Hematopoietic multipotent progenitor cell treated with erythropoietin and hydrocortisone succinate and interleukin-3 and kit ligand, for 15 days (in vitro differentiated cells): ENCODE measurements around the gene ADAM23.

Source experiments
- DNase-seq: peaks from one replicate; pipeline ENCODE4 v3.0.0-alpha.2; 2015; ENCODE audit warnings: low spot score

The ADAM23 gene

GRCh38 chr2:206442474-206442832 lies 879 bp upstream of the ADAM23 start:
- no peak for DNase-seq

DNA sequence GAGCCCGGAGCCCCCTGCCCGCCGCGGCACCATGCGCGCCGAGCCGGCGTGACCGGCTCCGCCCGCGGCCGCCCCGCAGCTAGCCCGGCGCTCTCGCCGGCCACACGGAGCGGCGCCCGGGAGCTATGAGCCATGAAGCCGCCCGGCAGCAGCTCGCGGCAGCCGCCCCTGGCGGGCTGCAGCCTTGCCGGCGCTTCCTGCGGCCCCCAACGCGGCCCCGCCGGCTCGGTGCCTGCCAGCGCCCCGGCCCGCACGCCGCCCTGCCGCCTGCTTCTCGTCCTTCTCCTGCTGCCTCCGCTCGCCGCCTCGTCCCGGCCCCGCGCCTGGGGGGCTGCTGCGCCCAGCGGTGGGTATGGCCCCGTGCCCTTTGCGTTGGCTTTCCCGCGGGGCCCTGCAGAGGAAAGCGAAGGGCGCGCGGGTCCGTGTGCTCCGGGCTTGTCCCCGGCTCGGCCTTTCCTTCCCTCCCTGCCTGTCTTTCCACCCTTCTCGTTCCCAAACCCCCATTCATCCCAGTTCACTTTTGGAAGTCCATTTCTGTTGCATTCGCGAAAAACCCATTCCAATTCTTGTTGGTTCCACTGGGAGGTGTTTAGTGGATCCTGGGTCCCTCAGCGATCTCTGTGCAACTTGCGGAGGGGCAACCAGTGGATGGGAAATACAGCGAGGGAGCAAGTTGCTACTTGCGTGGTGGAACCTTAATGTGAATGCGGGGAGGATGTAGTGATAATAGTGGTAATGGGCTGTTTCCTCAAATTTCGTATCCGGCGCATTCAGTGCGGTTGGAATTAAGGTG lies 599 bp downstream of the ADAM23 start:
- DNase-seq = no peak

- no peak for DNase-seq
These were observed 2.6 kb downstream of the ADAM23 start for GRCh38 chr2:206445948-206446347.

- DNase-seq = no peak
These were observed 8.9 kb downstream of the ADAM23 start for GRCh38 chr2:206452242-206452641.

DNA sequence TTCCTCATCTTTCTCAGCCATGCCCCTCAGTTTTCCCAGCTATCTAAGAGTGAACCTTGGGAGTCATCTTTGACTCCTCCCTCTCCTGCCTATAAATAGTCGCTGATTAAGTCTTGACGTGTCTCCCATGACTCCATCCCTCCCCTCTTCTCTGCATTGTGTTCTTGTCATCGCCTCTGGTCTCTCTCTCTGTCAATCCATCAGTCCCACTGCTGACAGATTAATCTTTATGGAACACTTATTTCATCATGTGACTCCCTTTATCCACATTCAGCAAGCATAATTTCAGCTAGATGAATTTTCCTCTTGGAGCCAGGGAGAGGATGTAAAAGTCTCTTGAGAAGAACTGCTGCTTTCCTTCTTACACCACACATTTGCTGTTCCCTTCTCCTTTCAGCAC lies 9.4 kb downstream of the ADAM23 start:
- no peak for DNase-seq

DNA sequence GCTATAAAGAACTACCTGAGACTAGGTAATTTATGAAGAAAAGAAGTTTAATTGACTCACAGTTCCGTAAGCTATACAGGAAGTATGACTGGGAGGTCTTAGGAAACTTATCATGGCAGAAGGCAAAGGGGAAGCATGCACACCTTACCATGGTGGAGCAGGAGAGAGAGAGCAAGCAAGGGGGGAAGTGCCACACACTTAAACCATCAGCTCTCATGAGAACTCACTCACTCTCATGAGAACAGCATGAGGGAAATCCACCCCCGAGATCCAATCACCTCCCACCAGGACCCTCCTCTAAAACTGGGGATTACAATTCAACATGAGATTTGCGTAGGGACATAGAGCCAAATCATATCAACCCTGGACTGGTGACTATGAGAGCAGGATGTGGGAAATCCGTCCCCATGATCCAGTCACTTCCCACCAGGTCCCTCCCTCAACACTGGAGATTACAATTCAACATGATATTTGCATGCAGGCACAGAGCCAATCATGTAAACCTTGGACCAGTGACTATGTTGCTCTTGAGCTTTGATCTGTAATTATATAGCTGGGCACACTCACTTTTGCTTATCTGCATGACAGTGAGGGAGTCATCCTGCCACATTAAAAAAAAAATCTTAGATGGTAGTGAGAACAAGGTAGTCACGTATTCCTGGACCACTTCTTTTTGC lies 12.9 kb downstream of the ADAM23 start:
- no peak for DNase-seq

GRCh38 chr2:206457188-206457634 lies 13.9 kb downstream of the ADAM23 start:
- no peak for DNase-seq

GRCh38 chr2:206462240-206462854 lies 19.0 kb downstream of the ADAM23 start:
- DNase-seq = no peak

- no peak for DNase-seq
These were observed 20.4 kb downstream of the ADAM23 start for GRCh38 chr2:206463685-206464084.

DNA sequence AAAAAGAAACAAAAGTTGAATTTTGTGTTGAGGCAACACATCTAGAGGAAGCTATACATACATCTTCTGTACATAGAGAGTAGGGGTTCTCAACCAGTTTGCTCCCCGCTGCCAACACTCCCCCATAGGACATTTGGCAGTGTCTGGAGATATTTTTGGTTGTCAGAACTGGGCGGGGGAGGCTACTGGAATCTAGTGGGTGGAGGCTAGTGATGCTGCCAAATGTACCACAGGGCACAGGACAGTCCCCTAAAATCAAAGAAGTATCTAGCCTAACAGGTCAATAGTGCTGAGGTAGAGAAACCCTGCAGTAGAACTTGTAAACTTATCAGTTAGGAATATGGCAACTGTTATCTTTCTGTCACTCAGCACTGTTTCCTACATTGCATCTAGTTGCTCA lies 21.3 kb downstream of the ADAM23 start:
- DNase-seq = no peak

DNA sequence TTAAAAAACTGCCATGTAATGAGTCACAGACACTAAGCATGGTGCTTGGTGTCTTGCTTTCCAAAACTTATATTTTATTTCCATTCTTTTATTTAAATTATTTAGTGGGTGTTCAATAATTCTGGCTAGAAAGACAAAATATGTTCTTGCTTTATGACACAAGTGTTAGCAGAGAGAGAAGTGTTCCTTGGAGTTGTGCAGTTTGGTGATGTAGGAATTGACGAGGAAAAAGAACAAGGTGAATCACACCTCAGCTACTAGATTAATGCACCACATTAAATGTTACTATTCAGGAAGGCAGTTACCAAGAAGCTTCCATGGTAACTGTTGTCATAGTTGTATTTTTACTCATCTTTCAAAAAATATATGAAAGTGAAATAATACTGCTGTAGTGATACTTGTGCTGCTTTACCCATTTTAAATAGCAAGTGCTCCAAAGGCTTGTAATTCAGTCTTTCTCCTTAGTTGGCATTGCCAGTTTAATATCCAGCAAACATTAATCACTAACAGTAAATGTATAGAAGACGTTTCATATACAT lies 28.3 kb downstream of the ADAM23 start:
- DNase-seq = no peak

- no peak for DNase-seq
These were observed 28.8 kb downstream of the ADAM23 start for GRCh38 chr2:206472094-206472493.

DNA sequence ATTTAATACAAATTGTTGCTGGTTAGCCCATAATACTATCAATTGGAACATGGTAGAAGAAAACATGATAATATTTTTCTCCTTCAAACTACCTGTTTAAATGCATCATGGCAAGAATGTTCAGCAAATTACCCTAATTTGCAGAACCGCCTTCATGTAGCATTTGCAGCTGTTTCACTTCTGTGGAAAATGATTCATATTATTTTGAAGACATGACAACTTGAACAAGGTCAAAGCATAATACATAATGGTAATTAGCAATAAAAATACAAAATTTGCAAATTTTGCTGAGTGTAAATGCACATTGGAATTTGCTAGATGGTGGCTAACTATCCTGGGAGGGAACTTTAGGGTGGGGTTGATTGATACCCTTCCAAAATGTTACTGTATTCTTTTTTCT lies 30.8 kb downstream of the ADAM23 start:
- DNase-seq = no peak

GRCh38 chr2:206477296-206477695 lies 34.0 kb downstream of the ADAM23 start:
- no peak for DNase-seq

GRCh38 chr2:206478340-206478739 lies 35.0 kb downstream of the ADAM23 start:
- DNase-seq = no peak

DNA sequence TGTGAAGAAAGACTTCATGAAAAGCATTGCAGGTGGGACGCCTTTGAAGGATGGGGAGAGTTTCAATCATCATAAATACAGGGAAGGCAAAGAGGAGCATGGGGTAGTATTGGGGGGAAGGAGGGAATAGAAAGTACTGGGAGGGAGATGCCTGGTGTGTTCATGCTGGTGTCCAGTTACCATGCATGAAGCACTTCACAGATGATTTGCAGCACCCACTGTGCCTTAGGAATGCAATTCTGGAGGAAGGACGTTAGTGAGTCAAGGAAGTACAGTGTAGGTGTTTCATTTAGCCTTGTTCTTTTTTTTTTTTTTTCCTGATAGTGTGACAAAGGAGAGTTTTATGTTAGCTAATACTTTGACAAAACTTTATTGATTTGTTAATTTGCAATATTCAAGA lies 36.8 kb downstream of the ADAM23 start:
- DNase-seq = no peak

DNA sequence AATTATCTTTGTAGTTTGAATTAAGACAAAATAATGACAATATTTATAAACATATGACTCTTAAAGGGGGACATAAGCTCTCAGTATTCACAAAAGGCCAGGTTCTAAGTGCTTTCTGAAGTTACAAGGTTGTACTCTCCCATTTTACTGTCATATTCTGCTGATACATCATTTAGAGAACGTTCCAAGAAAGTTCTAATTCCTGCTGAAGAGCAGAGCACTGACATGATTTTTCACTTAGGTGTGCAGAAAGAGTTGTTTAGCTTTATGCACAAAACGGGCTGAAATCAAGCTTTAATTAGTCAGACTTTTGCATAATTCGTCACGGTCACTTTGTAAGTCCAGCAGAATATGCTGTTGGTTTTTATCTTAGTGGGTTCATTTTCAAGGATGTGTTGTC lies 37.3 kb downstream of the ADAM23 start:
- DNase-seq = no peak

GRCh38 chr2:206481056-206481455 lies 37.7 kb downstream of the ADAM23 start:
- DNase-seq = no peak

DNA sequence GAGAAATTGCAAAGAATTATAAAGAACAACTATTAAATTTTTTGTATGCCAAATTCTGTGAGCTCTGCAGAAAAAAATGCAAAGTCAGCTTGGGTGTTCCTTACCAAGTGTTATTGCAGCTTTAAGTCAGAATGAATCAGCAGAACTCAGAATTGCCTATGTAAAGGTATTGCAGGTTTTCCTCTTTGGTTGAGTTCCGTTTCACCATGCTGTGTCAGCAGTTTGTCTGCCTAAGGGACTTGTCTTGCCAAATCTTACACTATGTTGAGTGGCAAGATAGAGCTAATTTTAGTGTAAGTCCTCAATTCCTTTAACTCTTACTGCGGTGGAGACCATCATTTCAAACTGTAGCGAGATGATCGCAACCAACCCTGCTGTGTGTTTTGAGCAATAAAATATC lies 38.8 kb downstream of the ADAM23 start:
- peak; percentile 14 for DNase-seq

- DNase-seq = no peak
These were observed 39.3 kb downstream of the ADAM23 start for GRCh38 chr2:206482633-206483032.

GRCh38 chr2:206488053-206488452 lies 44.7 kb downstream of the ADAM23 start:
- no peak for DNase-seq

DNA sequence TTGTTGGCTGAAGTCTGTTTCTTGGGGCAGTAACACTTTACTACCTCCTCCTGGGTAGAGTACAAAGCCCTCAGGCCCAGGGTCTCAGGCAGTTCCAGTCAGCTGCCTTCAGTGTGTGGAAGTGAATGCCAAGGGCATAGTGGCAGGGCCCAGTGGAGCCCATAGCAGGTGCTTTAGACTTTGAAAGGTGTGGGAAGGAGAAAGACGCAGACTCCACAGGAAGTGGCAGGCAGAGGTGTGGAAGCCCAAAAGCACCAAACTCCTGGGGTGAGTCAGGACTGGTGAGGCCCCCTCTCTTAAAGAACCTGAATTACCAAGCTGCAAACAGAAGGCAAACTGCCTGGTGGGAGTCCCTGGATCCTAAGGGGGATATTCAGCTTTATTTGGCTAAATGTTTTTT lies 45.3 kb downstream of the ADAM23 start:
- no peak for DNase-seq

DNA sequence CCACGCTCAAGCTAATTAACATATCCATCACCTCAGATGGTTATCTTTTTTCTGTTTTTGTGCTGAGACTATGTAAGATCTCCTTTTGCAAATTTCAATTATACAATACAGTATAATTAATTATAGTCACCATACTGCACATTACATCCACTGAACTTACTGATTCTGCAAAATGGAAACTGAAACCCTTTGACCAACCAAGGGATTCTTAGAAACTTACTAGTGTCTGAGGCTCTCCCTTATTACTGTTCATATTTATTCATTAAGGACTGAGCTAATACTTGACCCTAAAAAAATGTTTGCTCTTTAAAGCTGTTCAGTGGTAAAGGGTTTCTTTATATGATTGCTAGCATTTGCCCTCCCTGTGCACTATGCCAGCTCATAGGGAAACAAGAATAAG lies 50.7 kb downstream of the ADAM23 start:
- DNase-seq = no peak
